Activated CD8-positive, alpha-beta memory T cell treated with anti-CD3 and anti-CD28 coated beads, Interleukin-2, amount 10 ng/mL, durations not matched to agents 7 days and 5 days (primary cell): ENCODE data around the gene OSBPL5. TPM values are rescaled to one million over a fixed set of nuclear protein-coding genes. Genes with fewer than 3 reads are reported as not detected.

ENCODE experiments used
- ATAC-seq: fragments of 150-1000 bp; cut with Tn5 transposase; one replicate; pipeline ENCODE4 v1.10.0; 2021; ENCODE audit warnings: moderate library complexity
- CTCF ChIA-PET: fragments of 350-600 bp; sonication (Branson Sonifier 250); formaldehyde crosslinking; loops from one replicate; lab custom pipeline; 2021; ENCODE audit warnings: antibody characterized with exemption; lab: Charles Lee
- DNase-seq: peaks from one replicate; pipeline ENCODE4 v3.0.0-alpha.2; 2020
- H3K27ac Mint-ChIP-seq: one replicate; pipeline ENCODE4 v1.8.0; 2021; ENCODE audit warnings: mild to moderate bottlenecking, mixed read lengths
- H3K27me3 Mint-ChIP-seq: one replicate; pipeline ENCODE4 v1.8.0; 2021; ENCODE audit warnings: mixed read lengths
- H3K36me3 Mint-ChIP-seq: one replicate; pipeline ENCODE4 v1.8.0; 2021; ENCODE audit warnings: mild to moderate bottlenecking, mixed read lengths
- H3K4me1 Mint-ChIP-seq: one replicate; pipeline ENCODE4 v1.8.0; 2021; ENCODE audit warnings: mixed read lengths
- H3K4me3 Mint-ChIP-seq: one replicate; pipeline ENCODE4 v1.8.0; 2021; ENCODE audit warnings: mild to moderate bottlenecking, moderate library complexity, mixed read lengths
- H3K9me3 Mint-ChIP-seq: one replicate; pipeline ENCODE4 v1.8.0; 2022; ENCODE audit warnings: low read depth, mixed read lengths
- total RNA-seq, 2 experiments: library from RNA; stranded (reverse); gene quantifications; one replicate each; pipeline ENCODE4 v1.2.3, GENCODE V29; 2021

OSBPL5 gene
- total RNA-seq, 2 experiments from 2014 or later: 2.5 to 2.6 TPM

DNA sequence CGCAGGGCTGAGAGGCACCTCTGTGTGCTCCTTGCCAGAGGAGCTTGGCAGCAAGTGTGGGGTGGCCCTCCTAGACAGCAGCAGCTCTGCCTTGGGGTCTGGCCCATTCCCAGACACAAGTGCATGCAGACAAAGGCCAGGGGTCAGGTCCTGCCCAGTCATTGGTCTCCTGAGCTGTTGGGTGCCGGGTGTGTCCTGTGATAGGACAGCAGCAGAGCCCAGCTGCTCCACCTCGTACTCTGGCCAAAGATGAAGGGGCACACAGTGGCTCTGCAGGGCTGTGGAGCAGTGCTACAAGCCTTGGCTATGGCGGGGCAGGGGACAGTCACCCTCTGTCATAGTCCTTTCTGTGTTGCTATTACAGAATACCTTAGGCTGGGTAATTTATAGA, 17.3 kb upstream of the OSBPL5 start:
- no peak overlapping the region for H3K27ac Mint-ChIP-seq
- peaks cover 4% of the 10 kb centered on the region for H3K27me3 Mint-ChIP-seq
- H3K9me3 Mint-ChIP-seq: no peaks in the 10 kb centered on the region
- ATAC-seq (no peak), DNase-seq (no peak)
- H3K4me1 Mint-ChIP-seq: no peaks in the 10 kb centered on the region
- CTCF ChIA-PET: no interaction called here
- no peak overlapping the region for H3K4me3 Mint-ChIP-seq
- no peaks in the 10 kb centered on the region for H3K36me3 Mint-ChIP-seq

DNA sequence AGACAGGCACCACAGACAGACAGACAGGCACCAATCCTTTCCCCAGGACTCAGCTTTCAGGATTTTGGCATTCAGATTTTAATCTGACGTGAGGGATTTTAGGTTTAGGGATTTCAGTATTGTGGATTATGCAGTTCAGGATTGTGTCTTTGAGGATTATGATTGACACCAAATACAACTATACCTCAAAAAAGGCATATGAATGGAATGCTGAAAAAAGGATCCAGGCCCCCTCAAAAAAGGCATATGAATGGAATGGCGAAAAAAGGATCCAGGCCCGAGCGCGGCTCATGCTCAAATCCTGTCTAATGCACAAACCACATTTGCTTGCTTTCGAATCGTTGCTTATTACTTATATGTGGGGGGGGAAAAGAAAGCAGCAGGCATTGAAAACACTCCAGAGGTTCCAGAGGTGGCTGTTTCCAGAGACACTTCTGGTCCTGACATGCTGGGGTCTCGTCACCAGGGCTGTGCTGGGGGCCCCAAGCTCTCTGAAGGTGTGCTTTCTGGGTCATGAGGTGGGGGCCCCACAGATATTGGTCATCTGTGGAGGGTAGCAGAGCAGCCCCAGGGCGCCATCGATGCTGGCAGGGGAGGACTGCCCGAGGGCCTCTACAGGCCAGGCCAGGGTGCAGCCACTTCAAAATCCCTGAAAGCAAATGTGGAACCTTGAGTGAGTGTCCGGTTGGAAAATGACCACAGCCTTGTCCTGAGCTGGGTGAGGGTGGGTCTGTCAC, 16.8 kb upstream of the OSBPL5 start:
- Mint-ChIP-seq H3K27me3 (peaks cover 4% of the 10 kb centered on the region), H3K9me3 (no peaks in the 10 kb centered on the region), H3K27ac (no peak overlapping the region), H3K4me1 (no peaks in the 10 kb centered on the region), H3K36me3 (no peaks in the 10 kb centered on the region), H3K4me3 (no peak overlapping the region)
- ATAC-seq (no peak), DNase-seq (no peak)
- CTCF ChIA-PET: no interaction called here

GRCh38 chr11:3180869-3181268, 15.8 kb upstream of the OSBPL5 start:
- H3K4me1 Mint-ChIP-seq: no peaks in the 10 kb centered on the region
- no peak overlapping the region for H3K27ac Mint-ChIP-seq
- DNase-seq (no peak), ATAC-seq (no peak)
- H3K4me3 Mint-ChIP-seq: no peak overlapping the region
- H3K9me3 Mint-ChIP-seq: peaks cover 4% of the 10 kb centered on the region
- peaks cover 4% of the 10 kb centered on the region for H3K27me3 Mint-ChIP-seq
- H3K36me3 Mint-ChIP-seq: no peaks in the 10 kb centered on the region
- CTCF ChIA-PET: no interaction called here

DNA sequence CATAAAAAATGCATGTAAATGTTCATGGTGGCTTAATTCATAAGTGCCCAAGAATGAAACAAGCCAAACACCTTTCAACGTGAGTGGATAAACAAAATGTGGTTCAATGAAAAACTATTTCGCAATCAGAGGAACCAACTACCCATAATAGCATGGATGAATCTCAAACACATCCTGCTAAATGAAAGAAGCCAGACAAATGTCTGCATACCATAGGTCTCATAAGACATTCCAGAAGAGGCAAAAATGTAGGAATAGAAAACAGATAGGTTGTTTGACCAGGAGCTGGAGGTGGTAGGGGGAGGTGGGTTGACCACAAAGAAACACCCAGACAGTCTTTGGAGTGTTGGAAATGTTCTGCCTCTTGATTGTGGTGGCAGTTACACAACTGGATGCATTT, 13.2 kb upstream of the OSBPL5 start:
- peaks cover 5% of the 10 kb centered on the region for H3K9me3 Mint-ChIP-seq
- peaks cover 4% of the 10 kb centered on the region for H3K27me3 Mint-ChIP-seq
- ATAC-seq: no peak
- H3K36me3 Mint-ChIP-seq: no peaks in the 10 kb centered on the region
- CTCF ChIA-PET: no interaction called here
- H3K27ac Mint-ChIP-seq: no peak overlapping the region
- no peaks in the 10 kb centered on the region for H3K4me1 Mint-ChIP-seq
- no peak overlapping the region for H3K4me3 Mint-ChIP-seq
- DNase-seq: no peak

DNA sequence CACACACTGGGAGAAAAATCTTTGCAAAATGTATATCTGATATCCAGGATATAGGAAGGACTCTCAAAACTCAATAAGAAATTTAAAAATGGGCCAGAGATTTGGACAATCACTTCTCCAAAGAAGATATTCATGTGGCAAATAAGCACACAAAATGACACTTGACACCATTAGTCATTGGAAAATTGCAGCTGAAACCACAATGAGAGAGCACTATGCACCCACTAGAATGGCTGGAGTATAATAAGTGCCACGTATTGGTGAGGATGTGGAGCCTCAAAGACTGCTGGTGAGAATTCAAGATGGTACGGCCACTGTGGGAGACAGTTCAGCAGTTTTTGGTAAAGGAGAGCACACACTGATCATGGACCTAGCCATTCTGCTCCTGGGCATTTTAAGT, 12.8 kb upstream of the OSBPL5 start:
- CTCF ChIA-PET: no interaction called here
- ATAC-seq: no peak

DNA sequence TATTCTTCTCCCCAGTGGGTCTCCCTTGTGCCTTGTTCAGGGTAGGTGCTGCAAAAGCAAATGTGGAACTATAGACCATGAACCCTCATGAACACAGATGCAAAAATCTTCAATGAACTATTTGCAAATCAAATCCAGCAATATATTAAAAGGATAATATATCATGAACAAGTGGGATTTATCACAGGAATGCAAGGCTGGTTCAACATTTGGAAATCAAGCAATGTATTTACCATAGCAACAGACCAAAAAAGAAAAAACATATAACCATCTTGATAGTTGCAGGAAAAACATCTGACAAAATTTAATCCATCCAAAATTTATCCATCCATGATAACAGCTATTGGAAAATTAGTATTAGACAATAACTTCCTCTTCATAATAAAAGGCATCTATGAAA, 11.4 kb upstream of the OSBPL5 start:
- ATAC-seq (no peak), DNase-seq (no peak)
- H3K27ac Mint-ChIP-seq: no peak overlapping the region
- H3K4me1 Mint-ChIP-seq: no peaks in the 10 kb centered on the region
- H3K27me3 Mint-ChIP-seq: peaks cover 8% of the 10 kb centered on the region
- no peaks in the 10 kb centered on the region for H3K36me3 Mint-ChIP-seq
- H3K9me3 Mint-ChIP-seq: peaks cover 5% of the 10 kb centered on the region
- CTCF ChIA-PET: no interaction called here
- no peak overlapping the region for H3K4me3 Mint-ChIP-seq

More for the DNA sequence above, 12.8 kb upstream of the OSBPL5 start:
- no peak overlapping the region for H3K27ac Mint-ChIP-seq
- no peak overlapping the region for H3K4me3 Mint-ChIP-seq
- no peaks in the 10 kb centered on the region for H3K36me3 Mint-ChIP-seq
- peaks cover 4% of the 10 kb centered on the region for H3K27me3 Mint-ChIP-seq
- no peaks in the 10 kb centered on the region for H3K4me1 Mint-ChIP-seq
- DNase-seq: no peak
- H3K9me3 Mint-ChIP-seq: peaks cover 5% of the 10 kb centered on the region

GRCh38 chr11:3175194-3175593, 10.1 kb upstream of the OSBPL5 start:
- ATAC-seq (no peak), DNase-seq (no peak)
- Mint-ChIP-seq H3K27me3 (peaks cover 9% of the 10 kb centered on the region), H3K4me1 (no peaks in the 10 kb centered on the region), H3K36me3 (no peaks in the 10 kb centered on the region), H3K4me3 (no peak overlapping the region), H3K9me3 (peaks cover 5% of the 10 kb centered on the region), H3K27ac (no peak overlapping the region)
- CTCF ChIA-PET: no interaction called here

DNA sequence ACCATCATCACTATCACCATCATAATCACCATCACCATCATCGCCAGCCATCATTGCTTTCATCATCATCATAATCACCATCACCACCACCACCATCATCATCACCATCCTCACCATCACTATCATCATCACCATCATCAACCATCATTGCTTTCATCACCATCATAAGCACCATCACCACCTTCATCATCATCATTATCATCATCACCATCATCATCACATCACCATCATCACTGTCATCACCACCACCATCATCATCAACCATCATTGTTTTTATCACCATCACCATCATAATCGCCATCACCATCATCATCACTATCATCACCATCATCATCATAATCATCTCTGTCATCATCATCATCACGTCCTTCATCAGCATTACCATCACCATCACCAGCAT, 9.3 kb upstream of the OSBPL5 start:
- peaks cover 14% of the 10 kb centered on the region for H3K27me3 Mint-ChIP-seq
- peaks cover 3% of the 10 kb centered on the region for H3K4me1 Mint-ChIP-seq
- DNase-seq: no peak
- no peak overlapping the region for H3K4me3 Mint-ChIP-seq
- H3K36me3 Mint-ChIP-seq: no peaks in the 10 kb centered on the region
- ATAC-seq: no peak
- no peak overlapping the region for H3K27ac Mint-ChIP-seq
- H3K9me3 Mint-ChIP-seq: peaks cover 5% of the 10 kb centered on the region
- CTCF ChIA-PET: no interaction called here

- Mint-ChIP-seq H3K4me3 (no peak overlapping the region), H3K9me3 (peaks cover 5% of the 10 kb centered on the region), H3K27ac (no peak overlapping the region), H3K4me1 (peaks cover 6% of the 10 kb centered on the region), H3K36me3 (no peaks in the 10 kb centered on the region), H3K27me3 (peaks cover 20% of the 10 kb centered on the region)
- CTCF ChIA-PET: no interaction called here
- DNase-seq (no peak), ATAC-seq (no peak)
These were observed 8.7 kb upstream of the OSBPL5 start for GRCh38 chr11:3173795-3174194.

- Mint-ChIP-seq H3K36me3 (no peaks in the 10 kb centered on the region), H3K27ac (no peak overlapping the region), H3K4me3 (no peak overlapping the region), H3K4me1 (peaks cover 6% of the 10 kb centered on the region), H3K9me3 (peaks cover 5% of the 10 kb centered on the region), H3K27me3 (peaks cover 25% of the 10 kb centered on the region)
- DNase-seq (no peak), ATAC-seq (no peak)
- CTCF ChIA-PET: no interaction called here
These were observed 6.9 kb upstream of the OSBPL5 start for GRCh38 chr11:3171931-3172560.

DNA sequence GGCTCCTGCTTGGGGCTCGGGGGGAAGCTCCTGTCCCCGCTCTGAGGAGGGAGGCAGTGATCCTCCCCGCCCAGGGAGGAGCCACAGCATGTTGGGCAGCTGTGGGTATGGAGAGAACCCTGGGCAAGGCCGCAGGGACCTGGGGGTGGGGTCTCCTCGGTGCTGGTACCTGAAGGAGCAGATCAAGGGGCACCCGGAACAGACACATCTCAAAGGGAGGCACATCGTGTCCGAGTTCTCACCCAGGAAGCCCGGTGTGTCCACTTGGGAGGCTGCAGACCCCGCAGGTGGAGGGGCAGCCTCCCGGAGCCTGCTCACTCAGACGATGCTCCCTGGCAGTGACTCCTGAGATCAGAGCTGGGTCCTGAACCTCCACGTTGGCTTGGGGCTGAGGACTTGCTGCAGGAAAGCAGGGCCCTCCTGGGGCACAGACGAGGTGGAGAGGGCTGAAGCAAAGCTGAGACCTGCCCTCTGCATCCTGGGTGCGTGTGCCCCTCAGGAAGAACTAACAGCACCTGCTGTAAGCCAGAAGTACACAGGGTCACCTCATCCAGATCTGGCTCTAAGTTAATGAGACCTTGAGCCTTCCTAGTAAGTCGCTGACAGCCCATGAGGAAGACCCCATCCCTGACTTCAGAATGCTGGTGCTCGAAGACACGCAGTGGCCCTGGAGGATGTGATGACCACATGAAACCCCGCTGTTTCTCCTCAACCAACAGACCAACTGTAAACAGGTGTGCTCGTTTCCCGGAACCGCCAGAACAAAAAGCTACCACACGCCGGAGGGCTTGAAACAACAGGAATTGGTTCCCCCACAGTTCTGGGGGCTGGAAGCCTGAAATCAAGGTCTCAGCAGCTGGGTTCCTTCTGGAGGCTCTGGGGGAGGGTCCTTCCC, 5.9 kb upstream of the OSBPL5 start:
- CTCF ChIA-PET: no interaction called here
- Mint-ChIP-seq H3K9me3 (peaks cover 2% of the 10 kb centered on the region), H3K36me3 (no peaks in the 10 kb centered on the region), H3K4me1 (peaks cover 6% of the 10 kb centered on the region), H3K4me3 (no peak overlapping the region), H3K27ac (no peak overlapping the region), H3K27me3 (peaks cover 33% of the 10 kb centered on the region)
- ATAC-seq: no peak
- no peak for DNase-seq

GRCh38 chr11:3170044-3170755, 5.1 kb upstream of the OSBPL5 start:
- no peak overlapping the region for H3K4me3 Mint-ChIP-seq
- no peak overlapping the region for H3K27ac Mint-ChIP-seq
- no peaks in the 10 kb centered on the region for H3K36me3 Mint-ChIP-seq
- CTCF ChIA-PET: no interaction called here
- peaks cover 39% of the 10 kb centered on the region for H3K27me3 Mint-ChIP-seq
- ATAC-seq: no peak
- DNase-seq: no peak
- no peaks in the 10 kb centered on the region for H3K9me3 Mint-ChIP-seq
- H3K4me1 Mint-ChIP-seq: peaks cover 7% of the 10 kb centered on the region
